HepG2 (cell line): ENCODE measurements around the gene MRPL38. TPM values are rescaled to one million over a fixed set of nuclear protein-coding genes. Genes with fewer than 3 reads are reported as not detected.
A peak's percentile ranks its signal among the peaks of the same experiment; 100 is the strongest.

Experiments used
- ARID4A ChIP-seq: sonication (generic); formaldehyde crosslinking; IDR thresholded peaks from 2 replicates; pipeline ENCODE4 v1.5.0; 2020; ENCODE audit warnings: mild to moderate bottlenecking, missing genetic modification reagents, borderline replicate concordance
- EHMT2 ChIP-seq: fragments of 200-600 bp; sonication (generic); IDR thresholded peaks from 2 replicates; pipeline ENCODE4 v1.7.0; 2017; ENCODE audit warnings: antibody characterized with exemption, low read depth, low read length, borderline replicate concordance
- ELF1 ChIP-seq: sonication (generic); formaldehyde crosslinking; IDR thresholded peaks from 2 replicates; pipeline ENCODE4 v1.4.0; 2020; ENCODE audit warnings: missing genetic modification reagents
- HMG20A ChIP-seq: IDR thresholded peaks from 2 replicates; pipeline ENCODE4 v1.6.1; 2016; ENCODE audit warnings: borderline replicate concordance
- KDM2A ChIP-seq: sonication (generic); formaldehyde crosslinking; IDR thresholded peaks from 2 replicates; pipeline ENCODE4 v1.4.0; 2020; ENCODE audit warnings: low read depth, missing genetic modification reagents, borderline replicate concordance
- NAIF1 ChIP-seq: sonication (generic); formaldehyde crosslinking; IDR thresholded peaks from 2 replicates; pipeline ENCODE4 v1.5.0; 2020; ENCODE audit warnings: mild to moderate bottlenecking, missing genetic modification reagents, borderline replicate concordance
- NFE2L1 ChIP-seq: sonication (generic); formaldehyde crosslinking; IDR thresholded peaks from 2 replicates; pipeline ENCODE4 v1.4.0; 2020; ENCODE audit warnings: missing genetic modification reagents, mild to moderate bottlenecking, borderline replicate concordance
- POGZ ChIP-seq: sonication (generic); formaldehyde crosslinking; IDR thresholded peaks from 2 replicates; pipeline ENCODE4 v1.4.0; 2020; ENCODE audit warnings: mild to moderate bottlenecking, missing genetic modification reagents
- SNAPC2 ChIP-seq: sonication (generic); formaldehyde crosslinking; IDR thresholded peaks from 2 replicates; pipeline ENCODE4 v1.8.1; 2022; ENCODE audit warnings: mild to moderate bottlenecking, missing genetic modification reagents
- ZEB1 ChIP-seq: IDR thresholded peaks from 2 replicates; pipeline ENCODE4 v1.6.1; 2012; ENCODE audit warnings: mild to moderate bottlenecking, low read depth, inconsistent platforms; ENCODE audit not compliant: insufficient replicate concordance
- ZNF121 ChIP-seq: sonication (generic); formaldehyde crosslinking; IDR thresholded peaks from 2 replicates; pipeline ENCODE4 v1.5.0; 2020; ENCODE audit warnings: mild to moderate bottlenecking, missing genetic modification reagents
- ZNF704 ChIP-seq: sonication (generic); formaldehyde crosslinking; IDR thresholded peaks from 2 replicates; pipeline ENCODE4 v1.8.1; 2023; ENCODE audit warnings: mild to moderate bottlenecking, inconsistent platforms, moderate library complexity, missing genetic modification reagents, borderline replicate concordance
- ZNF770 ChIP-seq: sonication (generic); formaldehyde crosslinking; IDR thresholded peaks from 2 replicates; pipeline ENCODE4 v1.5.0; 2020; ENCODE audit warnings: mild to moderate bottlenecking, missing genetic modification reagents
- polyA plus RNA-seq, 8 experiments: library from polyadenylated mRNA; depleted of rRNA in 3 of 8; stranded (reverse) in 7 of 8; unstranded in 1 of 8; fragments of >200 nt; fragmentation: Illumina TruSeq in 4 of 8; extraction: Trizol in 4 of 8; gene quantifications; 2 replicates each; pipeline versions ENCODE4 v1.2.1 to v1.2.3, GENCODE V29; 2011 to 2016; ENCODE audit warnings: low read depth in 4 of 8, missing spikeins in 1 of 8, mixed read lengths in 1 of 8; ENCODE audit not compliant: insufficient read depth in 1 of 8
- total RNA-seq, 5 experiments: library from RNA; depleted of rRNA; stranded (reverse); fragments of >200 nt; fragmentation: Illumina TruSeq; extraction: Trizol; gene quantifications; 2 replicates each; pipeline ENCODE4 v1.2.3, GENCODE V29; 2016; ENCODE audit warnings: low read depth in 1 of 5

The MRPL38 gene
- total and polyA plus RNA-seq, 2 of the 13 experiments (the other 11 are each of a cell fraction or from before 2014, with no cell fraction given), result 83.7 to 125 TPM

- peak; percentile 94 for TF ChIP-seq ARID4A (CRISPR knock-in tag)
- 0 out of 2 replicates have a peak, but pooled peaks have one; percentile 27 for TF ChIP-seq ZNF704
- no peak; the same call in 1 of the 2 replicates for TF ChIP-seq NFE2L1
- no peak for TF ChIP-seq ZNF770 (CRISPR knock-in tag)
- TF ChIP-seq ELF1 (CRISPR knock-in tag), result no peak; the same call in none of the 2 replicates
- TF ChIP-seq NAIF1 (CRISPR knock-in tag), result no peak
- TF ChIP-seq POGZ, result peak; percentile 53
- peak; percentile 86; the same call in 1 of the 2 replicates for TF ChIP-seq SNAPC2
- peak; percentile 85; the same call in 1 of the 2 replicates for TF ChIP-seq ZNF121 (CRISPR knock-in tag)
- TF ChIP-seq ZEB1, result peak; percentile 91
- TF ChIP-seq HMG20A (CRISPR knock-in tag), result peak; percentile 81
- TF ChIP-seq KDM2A (CRISPR knock-in tag), result peak; percentile 82
- TF ChIP-seq EHMT2, result no peak
- TF ChIP-seq, all 625 proteins: peak for 419
These were observed 28.3 kb downstream of the MRPL38 start (continued) for GRCh38 chr17:75876190-75876937.
